NCI-H226 (cell line): ENCODE results near the gene BHLHE23.

ENCODE experiments used
- DNase-seq: peaks from one replicate; pipeline ENCODE4 v3.0.0-alpha.2; 2015

The BHLHE23 gene

DNA sequence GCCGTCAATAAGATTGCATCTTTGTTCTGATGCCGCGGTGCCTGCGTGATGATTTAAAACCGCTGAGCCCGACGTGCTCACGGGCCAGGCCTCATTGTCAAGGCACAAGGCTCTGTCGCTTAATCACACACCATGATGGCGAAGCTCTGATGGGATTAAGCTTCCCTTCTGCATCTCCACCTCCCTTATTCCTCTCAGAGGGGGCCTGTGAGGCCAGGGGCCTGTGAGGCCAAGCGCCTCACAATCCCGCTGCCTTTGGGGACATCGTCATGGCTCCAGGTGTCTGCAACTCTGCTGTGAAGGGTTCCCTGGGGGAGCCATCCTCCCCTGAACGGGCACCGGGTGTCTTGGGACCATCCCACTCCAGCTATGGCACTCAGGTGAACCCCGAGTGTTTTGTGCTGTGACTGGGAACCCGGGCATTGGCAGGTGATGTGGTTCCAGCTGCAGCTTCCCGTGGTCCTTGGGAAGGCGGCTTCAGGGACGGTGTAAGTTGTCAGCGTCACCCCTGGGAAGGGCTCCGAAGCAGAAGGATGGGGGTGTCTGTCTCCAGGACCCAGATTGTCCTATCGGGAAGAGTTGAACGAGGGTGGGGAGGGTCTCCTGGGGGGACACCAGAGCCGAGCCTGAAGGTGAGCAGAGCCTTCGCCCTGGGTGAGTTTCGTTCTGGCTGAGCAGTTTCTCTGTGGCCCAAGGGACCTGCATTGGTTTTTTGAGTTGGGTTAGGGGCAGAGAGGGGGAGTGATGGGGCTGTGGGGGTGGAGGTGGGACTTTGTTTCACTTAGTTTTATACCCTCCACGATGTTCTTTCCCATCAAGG is 18.0 kb upstream of the BHLHE23 start:
- no peak for DNase-seq

DNA sequence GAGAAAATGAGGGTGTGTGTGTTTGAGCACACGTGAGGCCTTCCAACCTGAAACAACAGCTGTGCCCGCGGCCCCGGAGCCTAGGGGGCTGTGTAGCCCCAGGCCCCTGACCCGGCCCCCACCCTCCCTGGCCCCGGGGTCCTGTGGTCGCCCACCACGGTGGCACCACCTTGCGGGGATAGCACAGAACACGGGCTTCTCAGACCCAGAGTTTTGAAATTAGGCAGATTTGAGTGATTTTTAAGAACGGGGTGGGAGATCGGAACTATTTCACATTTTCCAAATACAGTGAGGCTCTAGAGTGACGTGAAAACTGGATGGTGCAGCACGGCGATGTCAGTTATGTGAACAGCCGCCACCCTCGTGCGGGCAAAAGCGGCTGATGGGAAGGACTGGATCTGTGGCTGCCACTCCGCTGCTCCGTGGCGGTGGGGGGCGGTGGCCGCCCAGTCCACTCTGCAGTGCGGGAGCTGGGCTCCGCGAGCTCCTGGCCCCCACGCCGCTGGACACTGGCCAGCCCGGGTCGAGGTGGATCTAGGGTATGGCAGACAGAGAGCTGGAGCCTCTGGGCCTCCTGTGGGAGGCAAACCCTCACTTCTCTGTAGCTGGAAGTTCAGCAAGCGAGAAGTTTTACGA is 17.3 kb upstream of the BHLHE23 start:
- no peak for DNase-seq

DNA sequence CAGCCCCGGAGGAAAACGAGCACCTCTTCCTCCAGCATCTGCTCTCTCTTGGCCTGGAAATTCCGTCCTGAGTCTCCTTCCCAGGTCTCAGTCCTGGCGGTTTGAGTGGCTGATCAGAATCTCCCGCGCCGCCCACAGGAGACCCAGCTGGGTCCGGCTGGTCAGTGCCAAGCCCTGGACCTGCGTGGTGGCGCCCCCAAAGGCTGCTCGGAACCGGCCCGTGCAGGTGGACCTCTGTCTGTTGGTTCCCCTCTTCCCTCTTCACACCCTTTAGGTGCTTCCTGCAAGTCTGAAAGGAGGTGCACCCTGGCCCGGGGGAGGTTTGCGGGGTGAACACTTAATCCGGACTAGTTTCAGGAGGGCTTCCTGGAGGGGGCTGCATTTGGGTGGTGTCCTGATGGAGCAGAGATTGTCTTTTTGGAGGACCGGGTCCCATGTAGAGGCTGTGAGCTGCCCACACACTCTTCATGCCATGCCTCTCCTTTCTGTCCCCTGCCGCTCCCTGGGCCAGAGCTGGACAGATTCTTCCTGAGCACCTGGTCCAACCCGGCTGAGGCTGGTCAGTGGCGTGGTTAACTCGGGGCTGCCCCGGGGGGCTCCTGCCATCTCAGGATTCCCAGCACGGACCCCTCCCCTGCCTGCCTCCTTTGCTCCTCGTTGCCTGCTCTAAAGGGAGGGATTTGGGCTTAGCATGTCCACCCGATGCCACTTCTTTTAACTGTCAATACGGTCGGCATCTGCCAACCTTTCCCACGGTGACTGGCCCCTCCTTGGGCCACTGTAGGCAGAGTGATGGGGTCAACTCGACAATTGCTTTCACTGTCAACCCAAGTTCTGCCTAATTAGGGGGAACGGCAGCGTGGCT is 16.5 kb upstream of the BHLHE23 start:
- no peak for DNase-seq

DNA sequence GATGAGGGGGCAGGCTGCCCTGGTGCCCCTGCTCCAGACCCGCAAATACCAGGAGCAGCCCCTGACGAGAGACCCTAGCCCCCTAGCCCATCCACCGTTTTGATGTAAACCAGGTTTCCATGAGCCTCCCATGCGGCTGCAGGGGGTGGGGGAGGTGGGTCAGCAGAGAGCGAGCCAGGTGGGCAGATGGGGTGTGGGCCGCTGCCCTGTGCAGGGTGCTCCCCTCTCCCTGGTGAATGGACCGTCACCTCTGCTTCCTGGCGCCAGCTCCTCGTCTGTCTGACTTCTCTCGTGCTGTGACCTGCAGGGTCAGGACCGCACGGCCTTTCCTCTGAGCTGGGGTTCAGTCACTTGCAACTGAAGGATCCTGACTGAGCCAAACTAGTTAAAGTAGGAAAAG is 15.7 kb upstream of the BHLHE23 start:
- DNase-seq: no peak

DNA sequence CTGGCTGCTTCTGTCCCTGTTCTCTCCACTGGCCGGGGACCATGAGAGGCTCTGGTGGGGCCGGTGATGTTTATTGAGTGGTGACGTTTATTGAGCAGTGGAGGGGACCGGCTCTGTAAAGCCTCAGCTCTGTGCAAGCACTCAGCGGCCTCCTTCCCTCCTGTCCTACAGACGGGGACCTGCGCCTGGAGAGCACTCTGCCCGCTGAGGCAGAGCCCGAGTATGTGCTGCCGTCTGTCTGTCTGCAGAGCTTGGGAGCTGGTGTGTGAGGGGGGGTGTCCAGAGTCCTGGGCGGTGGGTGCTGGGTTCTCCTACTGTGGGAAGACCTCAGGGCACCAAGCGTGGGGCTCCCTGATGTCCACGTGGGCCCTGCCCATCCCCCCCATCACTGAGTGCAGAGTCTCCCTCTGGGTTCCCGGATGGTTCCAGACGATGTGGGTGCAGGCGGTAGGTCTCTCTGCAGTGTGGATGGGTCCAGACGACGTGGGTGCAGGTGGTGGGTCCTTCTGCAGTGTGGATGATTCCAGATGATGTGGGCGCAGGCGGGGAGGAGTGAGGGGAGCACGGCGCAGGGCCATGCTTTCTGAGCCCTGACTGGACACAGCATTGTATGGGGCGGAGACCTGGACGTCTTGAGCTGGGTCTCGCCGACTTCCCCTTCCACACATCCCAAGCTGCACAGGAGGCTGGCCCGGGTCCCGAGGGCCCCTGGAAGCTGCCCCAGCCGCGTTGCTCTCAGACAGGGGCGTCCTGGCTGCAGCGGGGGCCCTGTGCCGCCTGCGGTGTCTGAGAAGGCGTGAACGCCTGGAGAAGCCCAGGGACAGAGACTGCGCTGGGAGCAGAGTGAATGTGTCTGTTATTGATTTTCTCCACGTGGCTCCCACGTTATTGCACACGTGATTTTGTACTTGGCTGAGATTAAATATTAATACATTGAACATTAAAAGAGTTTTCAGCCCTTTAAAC is 14.9 kb upstream of the BHLHE23 start:
- no peak for DNase-seq

DNA sequence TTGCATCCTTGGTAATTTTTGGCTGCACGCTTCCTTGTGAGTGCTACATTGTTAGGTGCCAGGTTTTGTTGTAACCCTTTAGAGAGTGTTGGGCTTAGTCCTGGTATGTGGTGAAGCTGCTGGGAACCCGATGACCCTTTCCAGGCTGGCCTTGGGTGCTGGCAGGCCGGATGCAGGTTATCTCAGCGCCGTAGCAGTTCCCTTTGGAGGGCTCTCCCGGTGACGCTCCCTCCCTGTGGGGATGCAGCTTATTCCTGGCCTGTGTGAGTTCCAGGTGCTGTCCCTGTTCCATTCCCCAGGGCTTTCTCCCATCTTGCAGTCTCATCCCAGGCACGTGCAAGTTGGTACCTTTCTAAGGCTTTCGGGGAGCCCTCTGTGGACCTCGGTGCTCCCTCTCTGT is 13.9 kb upstream of the BHLHE23 start:
- no peak for DNase-seq

DNA sequence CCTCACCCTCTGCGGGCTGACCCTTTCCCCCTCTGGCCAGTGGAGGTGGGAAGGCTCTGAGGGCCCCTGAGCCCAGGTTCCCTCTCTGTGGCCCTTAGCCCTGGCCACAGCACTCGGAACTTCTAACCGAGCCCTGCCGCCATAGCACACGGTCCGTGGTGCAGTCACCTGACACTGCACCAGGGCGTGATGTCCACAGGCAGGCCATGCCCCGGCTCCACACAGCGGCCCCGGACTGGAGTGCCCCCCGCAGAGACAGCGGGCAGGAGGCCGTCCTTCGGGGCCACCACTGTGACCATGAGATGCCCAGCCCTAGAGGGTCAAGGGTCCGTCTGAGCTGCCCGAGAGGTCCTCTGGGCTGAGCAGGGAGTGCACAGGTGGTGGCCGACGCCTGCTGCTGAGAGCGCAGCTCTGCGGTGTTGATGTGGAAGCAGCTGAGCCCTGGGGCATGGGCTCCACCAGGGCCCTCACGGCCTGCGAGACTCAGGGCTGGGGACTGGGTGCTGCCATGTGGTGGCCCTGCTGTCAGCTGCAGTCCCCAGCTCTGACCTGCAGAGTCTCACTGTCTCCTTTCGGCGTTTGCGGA is 11.2 kb upstream of the BHLHE23 start:
- DNase-seq: no peak

DNA sequence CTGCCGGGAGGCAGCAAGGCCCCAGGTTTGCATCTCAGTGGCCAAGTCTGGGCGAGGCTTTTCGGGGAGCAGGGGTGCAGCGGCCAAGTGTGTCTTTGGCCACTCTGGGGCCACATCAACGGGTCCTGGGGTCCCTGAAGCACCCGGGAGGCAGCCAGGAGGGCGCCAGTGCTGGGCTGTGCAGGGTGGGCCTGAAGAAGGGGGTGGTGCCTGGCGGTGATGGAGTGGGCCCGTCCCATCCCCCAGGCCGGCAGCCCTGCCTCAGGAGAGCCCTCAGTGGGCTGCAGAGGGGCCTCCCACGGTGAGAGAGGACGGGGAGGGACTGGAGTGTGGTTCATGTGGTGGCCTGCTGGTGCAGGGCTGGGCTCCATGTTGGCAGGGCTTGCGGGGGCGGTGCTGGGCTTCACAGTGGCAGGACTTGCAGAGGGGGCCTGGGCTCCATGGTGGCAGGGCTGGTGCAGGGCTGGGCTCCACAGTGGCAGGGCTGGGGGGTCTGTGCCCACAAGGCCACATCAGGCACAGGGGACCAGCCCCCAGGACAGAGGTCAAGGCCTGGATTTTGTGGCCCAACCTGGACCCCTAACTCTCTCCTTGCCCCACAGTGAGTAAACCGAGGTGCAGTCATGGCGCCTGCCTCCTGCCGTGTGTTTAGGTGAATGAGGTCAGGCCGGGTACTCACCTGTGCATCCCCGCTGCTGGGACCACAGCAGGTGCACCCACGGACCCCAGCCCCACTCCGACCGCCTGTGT is 10.5 kb upstream of the BHLHE23 start:
- DNase-seq: no peak

DNA sequence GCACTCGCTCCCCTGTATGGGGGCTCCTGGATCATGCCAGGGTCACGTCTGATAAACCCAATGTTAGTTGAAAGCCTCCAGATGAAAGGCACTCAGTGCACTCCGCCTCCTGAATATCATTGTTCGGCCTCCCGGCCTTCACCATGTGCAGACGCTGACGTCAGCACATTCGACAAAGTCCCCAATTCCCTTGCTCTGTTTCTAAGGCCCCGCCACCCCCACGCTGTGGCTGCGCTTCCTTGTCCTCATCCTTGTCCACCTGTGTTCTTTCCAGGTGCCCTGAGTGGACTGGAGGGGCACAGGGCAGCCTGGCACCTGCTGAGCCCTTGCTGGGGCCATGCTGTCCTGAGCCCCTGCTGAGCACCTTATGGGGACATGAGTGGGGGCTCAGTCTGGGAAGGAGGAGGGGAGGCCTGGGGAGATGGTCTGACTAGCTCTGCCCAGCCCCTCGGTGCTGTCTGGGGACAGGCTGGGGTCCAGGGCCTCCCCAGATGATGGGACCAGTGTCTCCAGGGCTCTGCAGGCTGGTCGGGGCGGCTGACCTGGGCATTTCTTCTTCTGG is 9.8 kb upstream of the BHLHE23 start:
- no peak for DNase-seq

DNA sequence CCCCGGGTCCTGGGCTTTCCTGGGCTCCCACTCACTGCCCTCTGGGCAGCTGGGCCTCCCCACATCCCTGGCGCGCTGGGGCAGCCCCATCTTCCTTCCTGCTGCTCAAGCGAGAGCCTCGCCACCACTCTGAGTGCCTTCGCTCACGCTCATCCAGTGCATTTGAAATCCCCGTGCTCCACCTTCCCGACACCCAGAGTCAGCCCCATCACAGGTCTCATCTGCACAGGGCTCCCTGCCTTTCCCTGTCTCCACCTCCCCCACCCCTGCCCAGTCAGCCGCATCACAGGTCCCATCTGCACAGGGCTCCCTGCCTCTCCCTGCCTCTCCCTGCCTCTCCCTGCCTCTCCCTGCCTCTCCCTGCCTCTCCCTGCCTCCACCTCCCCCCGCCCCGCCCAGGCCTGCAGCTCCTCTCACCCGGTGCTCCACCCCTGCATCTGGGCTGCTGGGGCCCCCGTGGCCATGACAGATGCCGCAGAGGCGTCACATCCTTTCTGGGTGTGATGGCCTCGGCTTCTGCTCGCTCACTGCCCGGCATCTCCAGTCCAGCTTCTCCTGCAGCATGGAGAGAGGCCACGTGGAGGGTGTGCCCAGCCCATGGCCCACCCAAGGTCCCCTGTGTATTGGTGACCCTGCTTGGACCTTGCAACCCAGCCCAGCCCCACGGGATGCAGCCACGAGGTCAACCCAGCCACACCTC is 9.0 kb upstream of the BHLHE23 start:
- DNase-seq: no peak

DNA sequence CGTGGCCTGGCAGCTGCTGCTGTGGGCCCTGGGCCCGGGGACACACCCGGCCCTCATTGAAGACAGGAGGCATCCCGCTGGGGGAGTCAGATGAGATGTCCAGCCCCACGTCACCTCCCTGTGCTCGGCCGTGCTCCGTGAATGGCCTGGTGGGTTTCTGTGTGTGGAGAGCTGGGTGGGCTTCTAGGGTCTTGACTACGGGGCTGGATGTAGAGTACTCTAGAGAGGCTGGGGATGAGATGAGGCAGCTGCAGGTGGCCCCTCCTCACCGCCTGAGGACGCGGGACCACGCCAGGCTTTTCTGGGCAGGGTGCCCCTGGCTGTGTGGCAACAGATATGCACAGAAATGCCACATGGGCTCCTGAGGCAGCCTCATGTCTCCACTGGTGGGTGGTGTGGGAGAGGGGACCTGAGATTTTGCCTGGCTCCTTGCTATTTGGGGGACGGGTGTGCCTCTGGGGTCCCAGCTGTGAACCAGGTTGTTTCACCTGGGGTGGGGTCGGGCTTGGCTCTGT is 8.4 kb upstream of the BHLHE23 start:
- no peak for DNase-seq

DNA sequence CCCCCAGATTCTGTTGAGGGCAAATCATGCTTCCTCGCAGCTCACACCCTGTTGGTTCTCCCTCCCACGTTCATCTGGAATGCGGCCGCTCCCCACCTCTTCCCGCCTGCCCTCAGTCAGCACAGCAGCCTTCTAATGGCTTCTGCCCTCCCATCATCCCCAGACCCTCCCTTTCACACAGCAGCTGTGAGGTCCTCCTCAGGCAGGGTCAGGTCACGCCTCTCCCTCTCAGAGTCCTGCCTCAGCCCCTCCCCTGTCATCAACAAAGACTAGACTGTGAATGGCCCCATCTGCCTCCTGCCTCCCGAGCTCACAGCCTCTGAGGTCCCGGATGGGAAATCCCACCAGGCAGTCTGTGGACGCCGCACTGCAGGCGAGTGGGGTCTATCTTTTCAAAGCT is 7.9 kb upstream of the BHLHE23 start:
- no peak for DNase-seq

DNA sequence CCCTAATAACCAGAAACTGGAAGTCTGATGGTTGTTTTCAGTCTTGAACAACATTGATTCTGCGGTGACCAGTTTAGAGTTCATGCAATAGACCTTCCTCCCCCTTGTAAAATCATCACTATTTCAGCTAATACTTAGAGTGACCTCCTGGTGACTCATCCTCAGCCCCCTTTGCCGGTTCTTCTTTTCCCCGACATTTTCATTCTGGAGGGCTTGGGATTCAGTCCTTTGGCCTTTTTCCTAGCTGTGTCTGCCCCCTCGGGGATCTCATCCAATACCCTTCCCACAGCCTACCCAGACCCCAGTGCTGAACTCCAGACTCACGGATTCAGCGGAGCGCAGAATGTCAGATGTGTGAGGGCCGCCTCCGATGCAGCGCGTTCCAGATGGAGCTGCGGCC is 7.5 kb upstream of the BHLHE23 start:
- DNase-seq: no peak

DNA sequence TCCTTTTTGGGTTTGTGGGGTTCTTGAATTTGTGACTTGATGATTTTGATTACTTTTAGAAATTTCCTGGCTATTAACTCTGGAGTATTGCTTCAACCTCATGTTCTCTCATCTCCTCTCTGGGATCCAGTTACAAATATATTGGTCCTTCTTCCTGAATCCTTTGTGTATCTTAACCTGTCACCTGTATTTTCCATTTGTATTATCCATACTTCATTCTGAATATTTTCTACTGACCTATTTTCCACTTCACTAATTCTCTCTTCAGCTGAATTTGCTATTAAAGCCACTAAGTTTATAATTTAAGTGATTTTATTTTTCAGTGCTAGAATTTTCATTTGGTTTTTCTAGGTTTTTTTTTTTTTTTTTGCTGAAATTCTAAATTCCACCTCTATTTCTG is 6.4 kb upstream of the BHLHE23 start:
- no peak for DNase-seq

DNA sequence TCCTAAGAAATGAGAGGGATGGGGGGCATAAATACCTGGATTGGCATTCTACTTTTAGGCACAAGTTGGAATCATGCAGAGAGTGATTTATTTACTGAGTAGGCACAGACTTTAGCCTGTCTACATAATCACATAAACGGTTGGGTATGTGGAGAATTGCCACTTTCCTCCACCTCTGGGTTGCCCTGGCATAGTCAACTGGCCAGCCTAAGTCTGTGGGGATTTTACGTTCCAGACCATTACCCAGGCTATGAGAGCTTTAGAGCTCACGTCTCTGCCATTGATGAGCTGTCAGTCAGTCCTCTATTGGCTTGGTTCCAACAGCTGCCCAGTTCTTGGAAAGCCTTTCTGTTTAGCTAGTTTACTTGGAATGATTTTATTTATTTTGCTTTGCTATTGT is 5.0 kb upstream of the BHLHE23 start:
- no peak for DNase-seq

DNA sequence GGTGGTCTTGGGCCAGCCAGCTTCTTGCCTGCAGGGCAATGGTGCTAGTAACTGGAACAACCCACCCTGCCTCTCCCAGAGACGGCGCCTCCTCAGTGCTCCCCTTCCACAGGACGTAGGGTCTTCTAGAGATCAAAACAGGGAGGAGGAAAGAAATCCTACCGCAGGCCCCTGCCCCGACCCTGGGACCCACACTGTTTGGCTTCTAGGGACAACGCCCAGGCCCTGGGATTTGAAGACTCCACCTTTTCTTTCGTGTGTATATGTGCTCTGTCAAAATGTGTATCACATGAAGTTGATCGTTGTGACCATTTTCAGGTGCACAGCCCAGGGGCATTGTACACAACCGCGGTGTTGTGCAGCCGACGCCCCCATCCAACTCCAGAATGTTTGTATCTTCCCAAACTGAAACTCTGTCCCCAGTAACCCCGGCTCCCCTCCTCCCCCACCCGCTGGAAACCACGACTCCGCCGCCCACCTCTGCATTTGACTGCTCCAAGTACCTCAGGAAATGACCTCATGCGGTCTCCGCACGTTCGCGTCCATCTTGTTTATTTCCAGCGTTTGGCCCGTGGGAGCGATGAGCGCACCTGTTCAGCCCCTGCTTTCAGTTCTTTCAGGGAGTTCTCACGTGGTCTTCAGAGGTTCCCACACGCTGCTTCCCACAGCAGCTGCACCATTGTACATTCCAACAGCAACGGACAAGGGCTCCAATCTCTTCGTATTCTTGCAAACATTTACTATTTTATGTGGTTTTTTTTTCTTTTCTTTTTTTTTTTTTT is 3.4 kb upstream of the BHLHE23 start:
- DNase-seq: peak; percentile 35

DNA sequence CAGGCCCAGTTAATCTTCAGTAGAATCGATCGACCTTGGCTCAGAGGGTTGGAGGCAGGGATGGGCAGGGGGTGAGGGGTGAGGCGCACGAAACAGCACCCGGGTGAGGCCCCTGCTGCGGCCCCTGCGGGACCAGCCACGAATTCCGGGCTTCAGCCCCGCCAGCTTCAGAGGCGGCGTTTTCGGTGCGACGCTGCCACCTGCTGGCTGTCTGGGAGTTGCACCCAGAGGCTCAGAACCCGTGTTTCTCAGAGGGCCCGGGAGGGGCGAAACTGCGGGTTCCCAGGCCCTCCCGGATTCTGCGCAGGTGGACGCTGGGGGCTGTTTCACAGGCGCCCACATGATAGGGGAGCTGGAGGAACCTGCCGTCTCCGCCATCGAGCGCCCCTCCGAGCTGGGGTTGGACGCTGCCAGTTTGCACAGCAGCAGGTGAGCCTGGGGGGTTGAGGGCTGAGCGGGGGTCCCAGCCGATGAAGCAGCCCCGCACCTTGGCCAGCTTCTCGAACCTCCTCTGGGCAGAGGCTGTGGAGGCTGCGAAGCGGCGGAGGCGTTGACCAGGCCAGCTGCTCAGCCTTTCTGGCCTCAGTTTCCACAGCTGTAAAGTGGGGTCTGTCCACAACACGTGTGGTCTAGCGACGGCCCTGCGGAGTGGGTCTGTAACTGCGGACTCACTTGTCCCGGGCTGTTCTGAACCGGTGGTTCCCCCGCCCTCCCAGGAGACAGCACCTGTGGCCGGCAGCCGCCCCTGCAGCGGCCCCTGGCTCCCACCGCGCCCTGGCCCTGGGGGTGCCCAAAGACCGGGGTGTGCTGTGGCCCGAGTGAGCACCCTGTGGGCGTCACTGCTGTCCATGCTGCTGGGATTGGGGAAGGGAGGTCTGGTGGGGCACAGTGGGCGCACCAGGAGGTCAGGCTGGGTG is 2.5 kb upstream of the BHLHE23 start:
- DNase-seq: peak; percentile 44

DNA sequence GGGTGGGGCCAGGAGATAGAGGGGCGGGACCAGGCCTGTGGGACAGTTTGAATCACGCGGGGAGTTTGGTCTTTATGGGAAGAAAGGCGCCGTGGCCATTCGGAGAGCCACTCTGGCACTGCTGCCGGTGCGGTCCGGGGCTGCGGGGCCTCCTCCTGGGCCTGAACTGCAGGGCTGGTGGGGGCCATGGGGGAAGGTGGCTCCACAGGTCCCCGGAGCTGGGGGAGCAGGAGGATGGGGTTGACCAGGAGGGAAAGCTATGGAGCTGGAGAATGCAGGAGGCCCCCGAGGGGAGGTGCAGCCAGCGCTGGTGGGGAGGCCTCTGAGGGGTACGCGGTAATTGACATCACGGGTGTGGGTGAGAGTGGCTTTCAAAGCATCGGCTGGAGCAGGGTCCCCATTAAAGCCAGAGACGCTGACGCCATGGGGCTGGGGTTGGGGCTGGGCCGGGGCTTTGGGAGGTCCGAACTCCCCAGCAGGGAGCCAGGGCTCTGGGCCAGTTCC is 1.8 kb upstream of the BHLHE23 start:
- DNase-seq: no peak
